T-helper 1 cell (primary cell): ENCODE data around the gene KLF5.
A peak's percentile ranks its signal among the peaks of the same experiment; 100 is the strongest.
"Not testable (repeated sequence)": the region's sequence is repeated elsewhere in the genome, so short reads cannot be mapped to it uniquely, and the experiment has no call there.

ENCODE experiments used
- DNase-seq, 5 donors: peaks; one replicate each; pipeline ENCODE4 v3.0.0-alpha.2; 2012 to 2020
- total RNA-seq, 4 donors: gene quantifications; one replicate each; lab custom pipeline; 2026; lab: John Stamatoyannopoulos, UW

KLF5 gene
- 8.3 to 15.2 (median 14.0) reads per million in 4 donors for total RNA-seq

DNA sequence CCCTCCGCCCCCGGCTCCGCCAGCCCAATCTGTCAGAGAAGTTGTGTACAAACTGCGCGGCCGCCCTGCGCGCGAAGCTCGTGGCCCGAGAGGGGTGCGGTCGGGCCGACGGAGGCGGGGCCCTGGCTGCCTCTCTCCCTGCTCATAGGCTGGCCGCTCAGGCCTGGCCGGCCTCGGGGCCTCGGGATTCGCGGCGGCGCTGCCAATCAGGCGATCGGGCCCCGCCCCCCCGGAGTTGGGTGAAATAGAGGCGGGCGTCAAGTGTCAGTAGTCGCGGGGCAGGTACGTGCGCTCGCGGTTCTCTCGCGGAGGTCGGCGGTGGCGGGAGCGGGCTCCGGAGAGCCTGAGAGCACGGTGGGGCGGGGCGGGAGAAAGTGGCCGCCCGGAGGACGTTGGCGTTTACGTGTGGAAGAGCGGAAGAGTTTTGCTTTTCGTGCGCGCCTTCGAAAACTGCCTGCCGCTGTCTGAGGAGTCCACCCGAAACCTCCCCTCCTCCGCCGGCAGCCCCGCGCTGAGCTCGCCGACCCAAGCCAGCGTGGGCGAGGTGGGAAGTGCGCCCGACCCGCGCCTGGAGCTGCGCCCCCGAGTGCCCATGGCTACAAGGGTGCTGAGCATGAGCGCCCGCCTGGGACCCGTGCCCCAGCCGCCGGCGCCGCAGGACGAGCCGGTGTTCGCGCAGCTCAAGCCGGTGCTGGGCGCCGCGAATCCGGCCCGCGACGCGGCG lies at the start of gene KLF5:
Gene KLF5 (plus strand): TSS at position 270 of the 724 bp plus-strand sequence. CDS start 323 bp downstream, at position 593.
- peak; percentile 88 to 95 (median 93) for DNase-seq

DNA sequence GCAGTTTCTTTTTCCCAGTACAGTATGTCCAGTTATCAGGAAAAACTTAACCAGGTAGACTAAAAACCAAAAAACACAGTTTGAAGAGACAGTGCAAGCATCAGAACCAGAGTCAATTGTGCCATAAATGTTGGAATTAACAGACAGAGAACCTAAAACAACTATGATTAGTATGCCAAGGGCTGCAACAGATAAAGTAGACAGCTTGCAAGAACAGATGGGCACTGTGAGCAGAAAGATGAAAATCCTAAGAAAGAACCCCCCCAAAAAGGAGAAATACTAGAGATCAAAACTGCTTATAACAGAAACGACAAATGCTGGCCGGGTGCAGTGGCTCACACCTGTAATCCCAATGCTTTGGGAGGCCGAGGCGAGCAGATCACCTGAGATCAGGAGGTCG lies 47.1 kb upstream of the KLF5 start:
- DNase-seq: no peak

GRCh38 chr13:73015805-73016204 lies 43.0 kb upstream of the KLF5 start:
- no peak for DNase-seq

DNA sequence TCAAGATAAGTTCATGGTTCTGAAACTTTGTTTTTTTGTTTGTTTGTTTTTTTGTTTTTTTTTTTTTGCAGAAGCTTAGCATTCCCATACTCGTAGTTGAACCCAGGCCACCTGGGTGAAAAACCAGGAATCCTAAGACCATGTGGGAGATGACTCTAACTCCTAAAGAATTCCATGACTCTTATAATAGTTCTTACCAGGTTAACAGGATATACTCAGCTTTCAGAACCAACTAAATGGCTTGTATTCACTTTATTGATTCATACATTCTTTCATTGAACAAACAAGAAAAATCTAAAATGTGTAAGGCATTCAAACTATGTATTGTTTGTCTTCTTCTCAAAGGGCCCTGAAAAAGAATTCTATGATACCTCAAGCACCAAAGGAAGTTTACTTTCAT lies 40.5 kb upstream of the KLF5 start:
- no peak for DNase-seq

DNA sequence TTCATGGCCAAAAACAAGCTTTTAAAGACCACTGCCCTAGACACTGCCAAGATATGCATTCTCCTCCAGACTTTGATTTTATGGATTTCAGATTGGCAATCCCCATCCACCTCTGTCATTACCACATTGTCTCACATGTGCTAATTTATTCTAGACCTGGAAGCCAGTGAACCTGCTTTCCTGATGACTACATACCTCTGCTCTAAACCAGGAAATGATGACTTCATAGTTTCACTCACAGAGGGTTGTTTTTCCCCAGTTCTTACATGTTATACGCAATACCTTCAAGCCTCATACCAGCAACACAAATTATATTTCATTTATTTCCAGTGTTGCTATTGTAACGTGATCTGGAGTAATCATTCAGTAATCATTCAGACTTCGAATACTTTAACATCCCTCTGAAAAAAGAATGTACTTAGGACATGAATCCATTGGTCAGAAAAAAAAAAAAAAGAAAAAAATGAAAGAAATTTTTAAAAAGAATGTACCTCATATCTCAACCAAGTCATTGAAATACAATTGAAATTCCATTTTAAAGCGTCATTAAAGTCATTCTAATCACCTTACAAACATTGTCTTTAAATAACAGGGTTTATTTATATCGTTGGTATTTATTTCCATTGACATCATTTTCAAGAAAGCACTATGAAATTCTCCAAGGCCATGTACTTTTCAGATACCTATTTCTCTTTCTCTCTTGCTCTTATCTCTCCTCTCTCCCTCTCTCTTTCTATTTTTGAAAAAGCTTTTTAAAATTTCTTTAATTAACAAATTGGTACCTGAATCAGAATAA lies 33.4 kb upstream of the KLF5 start:
- DNase-seq: no peak

GRCh38 chr13:73034901-73035300 lies 23.9 kb upstream of the KLF5 start:
- DNase-seq: no peak

- DNase-seq: no peak
Observed at GRCh38 chr13:73035660-73036059, 23.1 kb upstream of the KLF5 start.

- DNase-seq: no peak
Observed at GRCh38 chr13:73036566-73036965, 22.2 kb upstream of the KLF5 start.

DNA sequence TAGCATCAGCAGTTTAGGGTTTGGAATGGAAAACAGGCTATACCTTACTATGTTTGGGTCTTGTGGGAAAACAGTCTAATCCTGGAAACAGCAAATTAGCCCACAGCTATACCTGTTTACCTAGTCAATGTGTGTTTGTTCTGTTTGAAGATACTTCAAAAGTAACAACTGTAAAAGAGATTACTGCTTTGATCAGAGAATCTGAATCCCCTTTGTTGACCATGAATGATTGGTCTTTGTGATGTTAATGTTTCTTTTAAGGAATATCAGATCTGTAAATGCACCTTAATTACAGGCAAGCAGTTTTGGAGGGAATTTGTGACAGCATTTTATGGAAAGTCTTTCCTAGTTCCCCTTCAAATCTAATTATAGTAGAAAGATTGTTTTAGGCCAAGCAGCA lies 20.7 kb upstream of the KLF5 start:
- DNase-seq: no peak

GRCh38 chr13:73039201-73040108 lies 19.4 kb upstream of the KLF5 start:
- DNase-seq: no peak

GRCh38 chr13:73040484-73040883 lies 18.3 kb upstream of the KLF5 start:
- no peak for DNase-seq

- DNase-seq: no peak
Observed at GRCh38 chr13:73040968-73041596, 17.7 kb upstream of the KLF5 start.

DNA sequence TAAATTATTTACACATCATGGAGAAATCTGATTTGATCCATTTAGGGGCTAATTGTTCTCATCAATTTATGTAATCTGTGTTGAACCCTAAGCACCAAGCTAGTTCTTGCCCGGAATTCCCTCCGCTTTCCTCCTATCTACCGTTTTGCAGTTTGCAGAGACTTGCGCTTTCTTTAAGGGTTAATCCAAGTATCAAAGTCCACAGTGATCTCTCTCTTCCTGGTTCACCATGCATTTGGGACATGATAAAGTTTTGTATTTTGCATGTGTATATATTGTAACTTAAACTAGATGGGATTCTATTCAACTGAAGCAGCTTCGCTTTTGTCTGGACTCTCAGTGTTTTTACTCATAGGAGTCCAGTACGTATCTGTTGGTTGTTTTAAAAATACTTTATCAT lies 13.8 kb upstream of the KLF5 start:
- DNase-seq: no peak

DNA sequence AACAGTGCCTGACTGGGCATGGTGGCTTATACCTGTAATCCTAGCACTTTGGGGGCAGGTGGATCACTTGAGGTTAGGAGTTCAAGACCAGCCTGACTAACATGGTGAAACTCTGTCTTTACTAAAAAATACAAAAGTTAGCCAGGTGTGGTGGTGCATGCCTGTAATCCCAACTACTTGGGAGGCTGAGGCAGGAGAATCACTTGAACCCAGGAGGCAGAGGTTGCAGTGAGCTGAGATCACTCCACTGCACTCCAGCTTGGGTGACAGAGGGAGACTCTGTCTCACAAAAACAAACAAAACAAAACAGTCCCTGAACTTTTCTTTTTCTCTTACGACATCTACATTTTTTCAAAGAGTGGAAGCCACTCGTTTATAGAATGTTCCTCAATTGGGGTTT lies 10.2 kb upstream of the KLF5 start:
- DNase-seq: not testable (repeated sequence)

DNA sequence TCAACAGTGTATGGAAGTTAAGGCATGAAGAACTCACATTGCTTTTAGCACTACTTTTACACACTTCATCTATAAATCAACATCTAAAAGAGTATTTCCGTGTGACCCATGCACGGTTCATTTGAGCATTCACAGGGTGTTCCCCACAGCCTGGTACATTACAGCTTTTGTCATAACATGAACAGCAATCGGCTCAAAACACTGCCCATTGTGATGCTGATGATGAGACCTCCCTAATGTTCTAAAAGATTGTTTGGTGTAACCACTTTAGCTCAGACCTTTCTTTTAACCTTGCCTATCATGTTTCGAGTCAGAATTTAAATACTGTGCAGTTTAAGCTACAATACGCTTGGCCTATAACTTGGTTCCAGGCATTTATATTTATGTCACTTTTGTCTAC lies 4.1 kb upstream of the KLF5 start:
- no peak for DNase-seq

GRCh38 chr13:73055813-73056564 lies 2.8 kb upstream of the KLF5 start:
- DNase-seq: no peak

GRCh38 chr13:73056565-73056962 lies 2.2 kb upstream of the KLF5 start:
- DNase-seq: no peak

GRCh38 chr13:73057284-73058063 lies 1.3 kb upstream of the KLF5 start:
- DNase-seq: no peak

DNA sequence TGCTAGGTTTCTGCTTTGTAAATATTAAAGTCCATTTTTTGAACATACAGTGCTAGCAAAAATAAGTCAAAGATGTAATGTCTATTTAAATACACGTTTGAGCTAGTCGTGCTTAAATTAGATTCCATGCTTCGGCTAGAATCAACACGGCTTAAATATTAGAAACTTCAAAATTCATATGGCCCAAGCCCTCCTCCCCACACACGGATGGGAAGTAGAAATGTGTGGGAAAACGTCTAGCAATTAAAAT lies 816 bp upstream of the KLF5 start:
- no peak for DNase-seq

GRCh38 chr13:73058432-73058735 lies 421 bp upstream of the KLF5 start:
- DNase-seq: no peak

GRCh38 chr13:73059460-73060250 lies 850 bp downstream of the KLF5 start:
- peak; percentile 17 to 51 (median 30) for DNase-seq
